ENCODE data around the gene CDCA3. TPM values are rescaled to one million over a fixed set of nuclear protein-coding genes. Genes with fewer than 3 reads are reported as not detected.

The CDCA3 gene
- total and polyA plus RNA-seq, 2 of the 13 experiments (the other 11 are each of a cell fraction or from before 2014, with no cell fraction given) = 32.7 to 56.5 TPM

- Histone ChIP-seq H4K20me1 (ENCODE audit: insufficient read depth, low read length) (no peaks in the 10 kb centered on the region), H3K27ac (ENCODE audit: extremely low read length, insufficient read depth, low read length) (peak overlapping the region; percentile 86), H3K9ac (ENCODE audit: insufficient read depth, low read depth, low read length) (peak overlapping the region; percentile 97), H3K36me3 (replicated peaks in 1 of 2; ENCODE audit: control insufficient read depth in 1 of 2, insufficient read depth in 2 of 2, low read length in 2 of 2) (peaks cover 14 to 25% of the 10 kb centered on the region in 2 experiments; a peak in 4 of 5 replicates), H3K9me3 (ENCODE audit: low read length) (no peaks in the 10 kb centered on the region), H2AFZ (ENCODE audit: low read length) (no peak overlapping the region), H3K4me3 (replicated peaks in 1 of 3; ENCODE audit: insufficient read depth in 1 of 3, low read depth in 2 of 3, low read length in 3 of 3) (peak overlapping the region; percentile 82 to 100 (median 86)), H3K4me1 (ENCODE audit: insufficient read depth, low read length) (peaks cover 24% of the 10 kb centered on the region), H3K4me2 (ENCODE audit: low read depth, low read length) (peak overlapping the region; percentile 85), H3K79me2 (ENCODE audit: insufficient read depth, low read length) (peaks cover 16% of the 10 kb centered on the region), H3K27me3 (ENCODE audit: control insufficient read depth in 1 of 2, insufficient read depth in 2 of 2, low read length in 2 of 2) (no peaks in the 10 kb centered on the region)
- POLR2A ChIA-PET = interaction anchor here (1.0 to 4.7 kb wide), 7 partner anchors 8 to 216 kb away, joined by 3 to 20 read pairs (median 8); partner anchors contain the start of genes CDCA3, COPS7A, GPR162 and MLF2
- CTCF ChIA-PET (ENCODE audit: low intra/inter-chr PET ratio, low total read pairs) = no interaction called here
- peak; percentile 66 for DNase-seq (ENCODE audit: low spot score)
- WGBS (ENCODE audit: low lambda C conversion rate) = 29% methylated on average over 10 of the region's 19 CpGs
- ATAC-seq = peak; percentile 64
- in situ Hi-C loops (cut with HindIII; ENCODE audit: extremely low pct_ligation_motif_present, low pct_unique_long_range_greater_than_20kb) = loop anchor here (5.0 kb wide), 1 partner anchor 77 kb away; the partner anchor contains the start of gene MLF2
- TSS peak; percentile 44 for BruUV-seq (replicated peaks)
- FAIRE-seq = peak; percentile 30
- intact Hi-C loops (cut with micrococcal nuclease; ENCODE audit: unreplicated experiment) = loop anchor here (1.0 to 10.0 kb wide), 2 partner anchors 94 to 215 kb away; no protein-coding TSS in a partner anchor
- TF ChIP-seq ZNF557 (CRISPR knock-in tag; IDR thresholded peaks at IDR 0.05) (peak; percentile 65; the same call in 1 of the 2 replicates), ZNF143 (CRISPR knock-in tag; IDR thresholded peaks at IDR 0.05) (peak; percentile 38; the same call in 1 of the 2 replicates), MED1 (CRISPR knock-in tag; IDR thresholded peaks at IDR 0.05) (peak; percentile 59; the same call in 1 of the 2 replicates), NFKB2 (CRISPR knock-in tag; IDR thresholded peaks at IDR 0.05; ENCODE audit: borderline replicate concordance) (no peak), ZNF138 (CRISPR knock-in tag; IDR thresholded peaks at IDR 0.05; ENCODE audit: low read depth) (no peak), PHF20 (CRISPR knock-in tag; IDR thresholded peaks at IDR 0.05) (peak; percentile 16), ZFP90 (CRISPR knock-in tag; IDR thresholded peaks at IDR 0.05; ENCODE audit: borderline replicate concordance) (peak; percentile 67; the same call in 1 of the 2 replicates), ZNF740 (CRISPR knock-in tag; IDR thresholded peaks at IDR 0.05) (0 out of 2 replicates have a peak, but pooled peaks have one; percentile 37), ZNF772 (CRISPR knock-in tag; IDR thresholded peaks at IDR 0.05) (no peak), ZNF609 (CRISPR knock-in tag; IDR thresholded peaks at IDR 0.05; ENCODE audit: borderline replicate concordance) (no peak), ZNF605 (CRISPR knock-in tag; IDR thresholded peaks at IDR 0.05) (peak; percentile 44; the same call in 1 of the 2 replicates), MED13 (CRISPR knock-in tag; IDR thresholded peaks at IDR 0.05) (no peak), NCOA2 (CRISPR knock-in tag; IDR thresholded peaks at IDR 0.05) (no peak), LCORL (IDR thresholded peaks at IDR 0.05) (no peak), LCORL (CRISPR knock-in tag; IDR thresholded peaks at IDR 0.05) (peak; percentile 49; the same call in 1 of the 2 replicates), ZNF788 (CRISPR knock-in tag; IDR thresholded peaks at IDR 0.05; ENCODE audit: borderline replicate concordance) (no peak), SMAD1 (CRISPR knock-in tag; IDR thresholded peaks at IDR 0.05; ENCODE audit: borderline replicate concordance, low read depth) (no peak), MAF1 (CRISPR knock-in tag; IDR thresholded peaks at IDR 0.05; ENCODE audit: borderline replicate concordance) (0 out of 2 replicates have a peak, but pooled peaks have one; percentile 44), ZNF33A (CRISPR knock-in tag; IDR thresholded peaks at IDR 0.05; ENCODE audit: borderline replicate concordance) (no peak), SP1 (IDR thresholded peaks at IDR 0.05) (no peak), SP1 (CRISPR knock-in tag; IDR thresholded peaks at IDR 0.05) (no peak)
Measured at GRCh38 chr12:6829536-6830220, 21.4 kb downstream of the CDCA3 start.

Data from HepG2 (cell line).